Transverse colon (tissue), 4 donors: ENCODE data around the gene KLRG1. TPM values are rescaled to one million over a fixed set of nuclear protein-coding genes. Genes with fewer than 3 reads are reported as not detected.

Experiments used
- DNase-seq: peaks from one replicate; pipeline ENCODE4 v3.0.0-alpha.2; 2019
- H3K27ac ChIP-seq, 4 donors: fragments of 200-600 bp; sonication (generic); 2 replicates each; pipeline ENCODE4 v1.5.1; 2016 to 2018; ENCODE audit warnings: inconsistent platforms in 4 of 4
- H3K27me3 ChIP-seq: fragments of 200-600 bp; sonication (generic); 2 replicates; pipeline ENCODE4 v1.5.1; 2017; ENCODE audit warnings: inconsistent platforms
- H3K36me3 ChIP-seq, 4 donors: fragments of 200-600 bp; sonication (generic); 2 replicates each; pipeline ENCODE4 v1.5.1; 2017 to 2019; ENCODE audit warnings: inconsistent platforms in 4 of 4
- H3K4me1 ChIP-seq, 4 donors: fragments of 200-600 bp; sonication (generic); 2 replicates each; pipeline ENCODE4 v1.5.1; 2017 to 2020; ENCODE audit warnings: inconsistent platforms in 4 of 4
- H3K4me3 ChIP-seq, 4 donors: fragments of 200-600 bp; sonication (generic); 1 replicate in 1 of 4; 2 replicates in 3 of 4; pipeline versions ENCODE4 v1.5.1 to v1.6.1; 2017 to 2019; ENCODE audit warnings: inconsistent platforms in 4 of 4
- H3K9me3 ChIP-seq, 2 donors: fragments of 200-600 bp; sonication (generic); 2 replicates each; pipeline ENCODE4 v1.5.1; 2017 to 2019; ENCODE audit warnings: inconsistent platforms in 2 of 2
- EP300 ChIP-seq: sonication (generic); formaldehyde crosslinking; IDR thresholded peaks from one replicate; pipeline ENCODE4 v1.6.1; 2017; ENCODE audit warnings: antibody characterized with exemption, low read depth
- POLR2A ChIP-seq: fragments of 450-650 bp; IDR thresholded peaks from one replicate; pipeline ENCODE4 v1.6.1; 2016; ENCODE audit warnings: antibody characterized with exemption, mild to moderate bottlenecking, moderate library complexity
- POLR2AphosphoS5 ChIP-seq, 3 donors: sonication (generic); formaldehyde crosslinking; IDR thresholded peaks; one replicate each; pipeline ENCODE4 v1.6.1; 2016; ENCODE audit warnings: antibody characterized with exemption in 3 of 3
- WGBS, 2 donors: methylation state at CpG; one replicate each; pipeline ENCODE4 v1.1.5; 2018; ENCODE audit warnings: low coverage in 1 of 2; 5-methylcytosine and 5-hydroxymethylcytosine counted together
- in situ Hi-C, 4 donors: fragments of 200-750 bp; cut with MboI; loops; one replicate each; pipeline versions ENCODE4 v1.15.0 to v1.15.1; 2017; ENCODE audit warnings: low sequenced_read_pairs in 3 of 4, low pct_ligation_motif_present in 1 of 4, low pct_unique_long_range_greater_than_20kb in 1 of 4
- intact Hi-C: fragments of 100-400 bp; cut with DNase I; formaldehyde crosslinking; loops from one replicate; pipeline ENCODE4 v1.15.1; 2023; ENCODE audit warnings: low total_unique reads
- total RNA-seq, 4 donors: library from RNA; depleted of rRNA; stranded (reverse); fragments of >200 nt; gene quantifications; one replicate each; pipeline ENCODE4 v1.1.0, GENCODE V29; 2016
- TF ChIP-seq, protein P1 (sequence below), 5 experiments: fragments of 200-600 bp in 3 of 5; fragments of 450-650 bp in 2 of 5; sonication (generic) in 3 of 5; IDR thresholded peaks; 1 replicate in 2 of 5; 2 replicates in 3 of 5; pipeline ENCODE4 v1.5.1; 2016 to 2017; ENCODE audit warnings: antibody characterized with exemption in 5 of 5, inconsistent platforms in 3 of 5, mild to moderate bottlenecking in 2 of 5, moderate library complexity in 1 of 5

KLRG1 gene
- total RNA-seq, 4 donors from 2014 or later, result 1.4 to 2.5 TPM; not detected in 2

DNA sequence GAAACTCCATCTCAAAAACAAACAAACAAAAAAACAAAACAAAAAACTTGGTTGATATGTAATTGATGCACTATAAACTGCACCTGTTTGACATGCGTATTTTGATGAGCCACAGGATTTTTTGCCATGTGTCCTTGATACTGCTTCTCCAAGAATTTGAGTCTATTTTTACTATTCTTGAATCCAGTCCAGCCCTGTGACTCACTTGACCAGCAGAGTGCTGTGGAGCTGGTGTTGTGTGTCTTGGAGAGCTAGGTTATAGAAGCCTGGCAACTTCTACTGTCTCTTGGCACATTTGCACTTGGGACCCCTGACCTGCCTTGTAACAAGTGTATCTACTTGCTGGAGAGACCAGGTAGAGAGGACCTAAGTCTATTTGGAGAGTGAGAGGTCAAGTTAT, 52.0 kb downstream of the KLRG1 start:
- 76% methylated on average over 1 of the region's 1 CpG; no CpG with 5 or more reads in 1 of the 2 donors for WGBS, 2 donors
- TF ChIP-seq EP300, result no peak
- TF ChIP-seq POLR2A, result no peak
- TF ChIP-seq, protein P1, sequence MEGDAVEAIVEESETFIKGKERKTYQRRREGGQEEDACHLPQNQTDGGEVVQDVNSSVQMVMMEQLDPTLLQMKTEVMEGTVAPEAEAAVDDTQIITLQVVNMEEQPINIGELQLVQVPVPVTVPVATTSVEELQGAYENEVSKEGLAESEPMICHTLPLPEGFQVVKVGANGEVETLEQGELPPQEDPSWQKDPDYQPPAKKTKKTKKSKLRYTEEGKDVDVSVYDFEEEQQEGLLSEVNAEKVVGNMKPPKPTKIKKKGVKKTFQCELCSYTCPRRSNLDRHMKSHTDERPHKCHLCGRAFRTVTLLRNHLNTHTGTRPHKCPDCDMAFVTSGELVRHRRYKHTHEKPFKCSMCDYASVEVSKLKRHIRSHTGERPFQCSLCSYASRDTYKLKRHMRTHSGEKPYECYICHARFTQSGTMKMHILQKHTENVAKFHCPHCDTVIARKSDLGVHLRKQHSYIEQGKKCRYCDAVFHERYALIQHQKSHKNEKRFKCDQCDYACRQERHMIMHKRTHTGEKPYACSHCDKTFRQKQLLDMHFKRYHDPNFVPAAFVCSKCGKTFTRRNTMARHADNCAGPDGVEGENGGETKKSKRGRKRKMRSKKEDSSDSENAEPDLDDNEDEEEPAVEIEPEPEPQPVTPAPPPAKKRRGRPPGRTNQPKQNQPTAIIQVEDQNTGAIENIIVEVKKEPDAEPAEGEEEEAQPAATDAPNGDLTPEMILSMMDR (IDR thresholded peaks at IDR 0.05), result no peak
- no peak for TF ChIP-seq POLR2AphosphoS5 (IDR thresholded peaks at IDR 0.05)
- H3K27ac ChIP-seq, result no peak overlapping the region
- H3K36me3 ChIP-seq, result no peaks in the 10 kb centered on the region
- no peaks in the 10 kb centered on the region for H3K27me3 ChIP-seq
- intact Hi-C loops (no loop called here), in situ Hi-C loops (loop anchor here in 2 of 4 donors (25.0 kb wide), 1 partner anchor 354 kb away; the partner anchor contains the start of gene RIMKLB (in 2 of the 2))
- no peaks in the 10 kb centered on the region for H3K4me1 ChIP-seq
- no peak for DNase-seq
- no peak overlapping the region for H3K4me3 ChIP-seq
- no peaks in the 10 kb centered on the region for H3K9me3 ChIP-seq

DNA sequence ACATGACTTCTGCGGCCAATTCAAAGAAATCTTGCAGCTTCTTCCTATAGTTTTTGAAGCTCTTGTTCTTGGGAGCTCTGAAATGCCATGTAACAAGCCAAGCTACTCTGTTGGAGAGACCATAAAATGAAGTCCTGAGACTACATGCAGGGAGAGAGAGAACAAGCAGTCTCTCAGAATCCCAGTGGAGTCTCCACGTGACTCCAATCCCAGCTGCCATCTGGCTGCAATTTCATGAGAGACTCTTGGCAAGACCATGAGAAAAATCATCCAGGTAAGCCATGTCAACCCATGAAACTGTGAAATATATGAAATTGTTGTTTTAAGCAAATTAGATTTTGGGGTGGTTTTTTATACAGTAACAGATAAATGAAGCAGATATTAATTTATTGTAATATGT, 54.4 kb downstream of the KLRG1 start:
- Histone ChIP-seq H3K36me3 (no peaks in the 10 kb centered on the region), H3K27me3 (no peaks in the 10 kb centered on the region), H3K27ac (no peak overlapping the region), H3K4me3 (no peak overlapping the region), H3K4me1 (no peaks in the 10 kb centered on the region), H3K9me3 (no peaks in the 10 kb centered on the region)
- intact Hi-C loops (no loop called here), in situ Hi-C loops (loop anchor here in 2 of 4 donors (25.0 kb wide), 1 partner anchor 356 kb away; the partner anchor contains the start of gene RIMKLB (in 2 of the 2))
- 88% methylated on average over 2 of the region's 2 CpGs; no CpG with 5 or more reads in 1 of the 2 donors for WGBS, 2 donors
- TF ChIP-seq, protein P1 (IDR thresholded peaks at IDR 0.05), result no peak
- TF ChIP-seq POLR2AphosphoS5 (IDR thresholded peaks at IDR 0.05), result no peak
- TF ChIP-seq EP300, result no peak
- no peak for TF ChIP-seq POLR2A
- no peak for DNase-seq

GRCh38 chr12:9047105-9047504, 57.8 kb downstream of the KLRG1 start:
- no peaks in the 10 kb centered on the region for H3K36me3 ChIP-seq
- H3K4me3 ChIP-seq, result no peak overlapping the region
- intact Hi-C loops (no loop called here), in situ Hi-C loops (loop anchor here in 2 of 4 donors (25.0 kb wide), 1 partner anchor 360 kb away; the partner anchor contains the start of gene RIMKLB (in 2 of the 2))
- no peak for TF ChIP-seq POLR2A
- H3K9me3 ChIP-seq, result no peaks in the 10 kb centered on the region
- no peak overlapping the region for H3K27ac ChIP-seq
- WGBS, 2 donors, result 75 to 77% methylated on average over 1 of the region's 1 CpG
- no peaks in the 10 kb centered on the region for H3K27me3 ChIP-seq
- DNase-seq, result no peak
- H3K4me1 ChIP-seq, result no peaks in the 10 kb centered on the region

DNA sequence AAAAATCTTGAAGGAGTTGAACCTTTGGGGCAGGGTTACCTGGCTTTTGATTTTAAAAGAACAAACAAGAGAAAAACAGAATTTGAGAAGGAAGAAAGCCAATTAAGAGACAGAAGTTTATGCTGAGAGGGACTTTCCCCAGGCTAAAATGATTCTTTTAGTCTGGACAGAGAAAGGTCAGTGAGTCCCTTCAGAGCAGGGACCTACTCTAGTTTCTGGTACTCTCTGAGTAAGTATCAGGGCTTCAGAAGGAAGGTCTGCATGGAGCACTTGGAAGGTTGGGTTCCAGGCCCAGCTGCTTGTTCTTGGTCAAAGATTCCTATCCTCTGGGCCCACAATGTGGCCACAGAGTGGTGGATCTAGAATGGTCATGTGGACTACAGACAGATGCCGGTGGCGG, 59.6 kb downstream of the KLRG1 start:
- no peak for DNase-seq
- WGBS, 2 donors, result 100% methylated on average over 2 of the region's 2 CpGs; no CpG with 5 or more reads in 1 of the 2 donors
- no peak for TF ChIP-seq POLR2AphosphoS5 (IDR thresholded peaks at IDR 0.05)
- TF ChIP-seq POLR2A, result no peak
- no peak for TF ChIP-seq EP300
- in situ Hi-C loops, result loop anchor here in 2 of 4 donors (25.0 kb wide), 1 partner anchor 362 kb away; the partner anchor contains the start of gene RIMKLB (in 2 of the 2)
- Histone ChIP-seq H3K9me3 (no peaks in the 10 kb centered on the region), H3K4me1 (no peaks in the 10 kb centered on the region), H3K27me3 (no peaks in the 10 kb centered on the region), H3K27ac (no peak overlapping the region), H3K36me3 (no peaks in the 10 kb centered on the region), H3K4me3 (no peak overlapping the region)
- intact Hi-C loops, result no loop called here

GRCh38 chr12:9049520-9050133, 60.3 kb downstream of the KLRG1 start:
- in situ Hi-C loops (loop anchor here in 3 of 4 donors (25.0 kb wide), 1 partner anchor 362 kb away; the partner anchor contains the start of gene RIMKLB (in 3 of the 3)), intact Hi-C loops (no loop called here)
- no peaks in the 10 kb centered on the region for H3K36me3 ChIP-seq
- no peaks in the 10 kb centered on the region for H3K4me1 ChIP-seq
- 20 to 23% methylated on average over 6 of the region's 6 CpGs for WGBS, 2 donors
- no peaks in the 10 kb centered on the region for H3K27me3 ChIP-seq
- no peak overlapping the region for H3K27ac ChIP-seq
- no peaks in the 10 kb centered on the region for H3K9me3 ChIP-seq
- no peak overlapping the region for H3K4me3 ChIP-seq
- DNase-seq, result no peak
- no peak for TF ChIP-seq POLR2AphosphoS5 (IDR thresholded peaks at IDR 0.05)
- TF ChIP-seq, protein P1 (IDR thresholded peaks at IDR 0.05), result peak in 4 of 5 experiments; percentile 32 to 41 (median 38)
